Activated CD4-positive, alpha-beta T cell treated with anti-CD3 and anti-CD28 coated beads for 36 hours (primary cell): ENCODE measurements around the gene MUC15. TPM values are rescaled to one million over a fixed set of nuclear protein-coding genes. Genes with fewer than 3 reads are reported as not detected.
"Not testable (repeated sequence)": the region's sequence is repeated elsewhere in the genome, so short reads cannot be mapped to it uniquely, and the experiment has no call there.

Experiments
- ATAC-seq: fragments of 200-7000 bp; cut with Tn5 transposase; one replicate; pipeline ENCODE4 v1.10.0; 2021; ENCODE audit warnings: mild to moderate bottlenecking, moderate library complexity
- CTCF ChIA-PET: fragments of 350-600 bp; sonication (Branson Sonifier 250); formaldehyde crosslinking; loops from one replicate; lab custom pipeline; 2021; ENCODE audit warnings: antibody characterized with exemption; lab: Charles Lee
- POLR2A ChIA-PET: fragments of 350-600 bp; sonication (Branson Sonifier 250); formaldehyde crosslinking; loops from one replicate; lab custom pipeline; 2021; ENCODE audit warnings: antibody characterized with exemption, inconsistent platforms; lab: Charles Lee
- DNase-seq: peaks from one replicate; pipeline ENCODE4 v3.0.0-alpha.2; 2020
- H3K27ac Mint-ChIP-seq: one replicate; pipeline ENCODE4 v1.8.0; 2021; ENCODE audit warnings: mixed read lengths
- H3K27me3 Mint-ChIP-seq: one replicate; pipeline ENCODE4 v1.8.0; 2021; ENCODE audit warnings: mixed read lengths
- H3K36me3 Mint-ChIP-seq: one replicate; pipeline ENCODE4 v1.8.0; 2021; ENCODE audit warnings: low read depth, mixed read lengths
- H3K4me1 Mint-ChIP-seq: one replicate; pipeline ENCODE4 v1.8.0; 2021; ENCODE audit warnings: mixed read lengths
- H3K4me3 Mint-ChIP-seq: one replicate; pipeline ENCODE4 v1.8.0; 2021; ENCODE audit warnings: mild to moderate bottlenecking, moderate library complexity, mixed read lengths
- H3K9me3 Mint-ChIP-seq: one replicate; pipeline ENCODE4 v1.8.0; 2021; ENCODE audit warnings: low read depth, mixed read lengths
- intact Hi-C, 2 experiments: fragments of 100-400 bp; cut with DNase I in 1 of 2; cut with micrococcal nuclease in 1 of 2; formaldehyde crosslinking; loops; one replicate each; pipeline versions ENCODE4 v1.14.2 to v1.15.1; 2022 to 2024; cut with DNase I, micrococcal nuclease
- total RNA-seq, 2 experiments: library from RNA; stranded (reverse); gene quantifications; one replicate each; pipeline ENCODE4 v1.2.3, GENCODE V29; 2021

Gene MUC15
- total RNA-seq, 2 experiments from 2014 or later = not detected

GRCh38 chr11:26597049-26597689 is 25.1 kb upstream of the MUC15 start:
- DNase-seq, POLR2A ChIA-PET, H3K9me3 Mint-ChIP-seq, H3K27ac Mint-ChIP-seq, H3K27me3 Mint-ChIP-seq, H3K36me3 Mint-ChIP-seq, H3K4me1 Mint-ChIP-seq, intact Hi-C loops, H3K4me3 Mint-ChIP-seq, ATAC-seq: not testable (repeated sequence)
- CTCF ChIA-PET = interaction anchor here (0.8 kb wide), 1 partner anchor 1209 kb away, joined by 3 read pairs; no protein-coding TSS in a partner anchor

GRCh38 chr11:26595207-26595865 is 23.3 kb upstream of the MUC15 start:
- H3K27ac Mint-ChIP-seq, H3K27me3 Mint-ChIP-seq, POLR2A ChIA-PET, ATAC-seq, H3K36me3 Mint-ChIP-seq, H3K9me3 Mint-ChIP-seq, CTCF ChIA-PET, H3K4me3 Mint-ChIP-seq, H3K4me1 Mint-ChIP-seq, DNase-seq, intact Hi-C loops: not testable (repeated sequence)

- DNase-seq (no peak), ATAC-seq (no peak)
- POLR2A ChIA-PET = no interaction called here
- CTCF ChIA-PET = no interaction called here
- Mint-ChIP-seq H3K27me3 (no peaks in the 10 kb centered on the region), H3K9me3 (peaks cover 11% of the 10 kb centered on the region), H3K4me1 (no peaks in the 10 kb centered on the region), H3K4me3 (no peak overlapping the region), H3K36me3 (no peaks in the 10 kb centered on the region), H3K27ac (no peak overlapping the region)
- intact Hi-C loops = no loop called here
Observed at GRCh38 chr11:26593691-26594090, 21.6 kb upstream of the MUC15 start.

GRCh38 chr11:26587073-26587472 is 15.0 kb upstream of the MUC15 start:
- no peak for ATAC-seq
- Mint-ChIP-seq H3K9me3 (peaks cover 6% of the 10 kb centered on the region), H3K27me3 (no peaks in the 10 kb centered on the region), H3K4me1 (no peaks in the 10 kb centered on the region), H3K27ac (no peak overlapping the region), H3K36me3 (no peaks in the 10 kb centered on the region), H3K4me3 (no peak overlapping the region)
- DNase-seq = no peak
- intact Hi-C loops = no loop called here
- ChIA-PET CTCF (no interaction called here), POLR2A (no interaction called here)

- ChIA-PET CTCF (no interaction called here), POLR2A (no interaction called here)
- Mint-ChIP-seq H3K36me3 (no peaks in the 10 kb centered on the region), H3K27ac (no peak overlapping the region), H3K27me3 (no peaks in the 10 kb centered on the region), H3K9me3 (no peaks in the 10 kb centered on the region), H3K4me3 (no peak overlapping the region), H3K4me1 (no peaks in the 10 kb centered on the region)
- intact Hi-C loops = no loop called here
- ATAC-seq (no peak), DNase-seq (no peak)
Observed at GRCh38 chr11:26584818-26585217, 12.8 kb upstream of the MUC15 start.

- ChIA-PET CTCF (no interaction called here), POLR2A (no interaction called here)
- Mint-ChIP-seq H3K9me3 (no peaks in the 10 kb centered on the region), H3K27me3 (no peaks in the 10 kb centered on the region), H3K4me3 (no peak overlapping the region), H3K36me3 (no peaks in the 10 kb centered on the region), H3K27ac (no peak overlapping the region), H3K4me1 (no peaks in the 10 kb centered on the region)
- ATAC-seq (no peak), DNase-seq (no peak)
- intact Hi-C loops = no loop called here
Observed at GRCh38 chr11:26583550-26583949, 11.5 kb upstream of the MUC15 start.

- no peaks in the 10 kb centered on the region for H3K27me3 Mint-ChIP-seq
- H3K27ac Mint-ChIP-seq = no peak overlapping the region
- H3K9me3 Mint-ChIP-seq = no peaks in the 10 kb centered on the region
- H3K4me1 Mint-ChIP-seq = no peaks in the 10 kb centered on the region
- ChIA-PET POLR2A (no interaction called here), CTCF (no interaction called here)
- H3K36me3 Mint-ChIP-seq = no peaks in the 10 kb centered on the region
- DNase-seq = no peak
- H3K4me3 Mint-ChIP-seq = no peak overlapping the region
- intact Hi-C loops = no loop called here
- no peak for ATAC-seq
Observed at GRCh38 chr11:26580929-26581328, 8.9 kb upstream of the MUC15 start.

- Mint-ChIP-seq H3K36me3 (no peaks in the 10 kb centered on the region), H3K4me3 (no peak overlapping the region), H3K9me3 (no peaks in the 10 kb centered on the region), H3K27ac (no peak overlapping the region), H3K27me3 (no peaks in the 10 kb centered on the region), H3K4me1 (no peaks in the 10 kb centered on the region)
- ChIA-PET POLR2A (no interaction called here), CTCF (no interaction called here)
- no peak for DNase-seq
- intact Hi-C loops = no loop called here
- ATAC-seq = no peak
Observed at GRCh38 chr11:26579683-26580082, 7.6 kb upstream of the MUC15 start.

GRCh38 chr11:26578998-26579661 is 7.1 kb upstream of the MUC15 start:
- Mint-ChIP-seq H3K9me3 (no peaks in the 10 kb centered on the region), H3K36me3 (no peaks in the 10 kb centered on the region), H3K4me1 (no peaks in the 10 kb centered on the region), H3K4me3 (no peak overlapping the region), H3K27ac (no peak overlapping the region), H3K27me3 (no peaks in the 10 kb centered on the region)
- intact Hi-C loops = no loop called here
- ATAC-seq (no peak), DNase-seq (no peak)
- ChIA-PET CTCF (no interaction called here), POLR2A (no interaction called here)

GRCh38 chr11:26575946-26576345 is 3.9 kb upstream of the MUC15 start:
- H3K4me3 Mint-ChIP-seq = no peak overlapping the region
- no peaks in the 10 kb centered on the region for H3K36me3 Mint-ChIP-seq
- ChIA-PET POLR2A (no interaction called here), CTCF (no interaction called here)
- DNase-seq (no peak), ATAC-seq (no peak)
- intact Hi-C loops = no loop called here
- H3K4me1 Mint-ChIP-seq = no peaks in the 10 kb centered on the region
- H3K9me3 Mint-ChIP-seq = no peaks in the 10 kb centered on the region
- no peaks in the 10 kb centered on the region for H3K27me3 Mint-ChIP-seq
- H3K27ac Mint-ChIP-seq = no peak overlapping the region

GRCh38 chr11:26573896-26574295 is 1.8 kb upstream of the MUC15 start:
- Mint-ChIP-seq H3K27me3 (no peaks in the 10 kb centered on the region), H3K36me3 (no peaks in the 10 kb centered on the region), H3K27ac (no peak overlapping the region), H3K9me3 (no peaks in the 10 kb centered on the region), H3K4me3 (no peak overlapping the region), H3K4me1 (no peaks in the 10 kb centered on the region)
- POLR2A ChIA-PET = no interaction called here
- ATAC-seq = no peak
- CTCF ChIA-PET = no interaction called here
- intact Hi-C loops = no loop called here
- DNase-seq = no peak

GRCh38 chr11:26572770-26573402 is 823 bp upstream of the MUC15 start:
- DNase-seq (no peak), ATAC-seq (no peak)
- Mint-ChIP-seq H3K9me3 (no peaks in the 10 kb centered on the region), H3K27me3 (no peaks in the 10 kb centered on the region), H3K4me1 (no peaks in the 10 kb centered on the region), H3K4me3 (no peak overlapping the region), H3K27ac (no peak overlapping the region), H3K36me3 (no peaks in the 10 kb centered on the region)
- ChIA-PET CTCF (no interaction called here), POLR2A (no interaction called here)
- intact Hi-C loops = no loop called here
